Progenitor cell of endocrine pancreas (in vitro differentiated cells): ENCODE data around the gene HAUS8. TPM values are rescaled to one million over a fixed set of nuclear protein-coding genes. Genes with fewer than 3 reads are reported as not detected.
A peak's percentile ranks its signal among the peaks of the same experiment; 100 is the strongest.

Source experiments
- DNase-seq: peaks from one replicate; pipeline ENCODE4 v3.0.0; 2021; ENCODE audit warnings: low spot score; ENCODE audit not compliant: unreplicated experiment
- H3K27ac Mint-ChIP-seq: 2 replicates; pipeline ENCODE4 v1.8.0; 2021; ENCODE audit warnings: mild to moderate bottlenecking, moderate library complexity, mixed read lengths
- H3K27me3 Mint-ChIP-seq: 2 replicates; pipeline ENCODE4 v1.8.0; 2021; ENCODE audit warnings: mixed read lengths
- H3K36me3 Mint-ChIP-seq: 2 replicates; pipeline ENCODE4 v1.8.0; 2022; ENCODE audit warnings: mixed read lengths; ENCODE audit not compliant: insufficient read depth
- H3K4me1 Mint-ChIP-seq: 2 replicates; pipeline ENCODE4 v1.8.0; 2021; ENCODE audit warnings: low read depth, mixed read lengths
- H3K4me3 Mint-ChIP-seq: 2 replicates; pipeline ENCODE4 v1.8.0; 2021; ENCODE audit warnings: low read depth, mild to moderate bottlenecking, moderate library complexity, mixed read lengths
- H3K9me3 Mint-ChIP-seq: 2 replicates; pipeline ENCODE4 v1.8.0; 2021; ENCODE audit warnings: low read depth, mixed read lengths
- CTCF ChIP-seq: fragments of 200-600 bp; sonication (generic); IDR thresholded peaks from one replicate; pipeline ENCODE4 v1.5.0; 2021; ENCODE audit warnings: antibody characterized with exemption, mild to moderate bottlenecking; ENCODE audit not compliant: unreplicated experiment
- total RNA-seq: library from RNA; stranded (reverse); gene quantifications from 2 replicates; pipeline ENCODE4 v1.2.1, GENCODE V29; 2021

The HAUS8 gene
- total RNA-seq, 1 donor from 2014 or later: 17.7 TPM

- H3K27ac Mint-ChIP-seq: no peak overlapping the region
- H3K4me1 Mint-ChIP-seq: peaks cover 5% of the 10 kb centered on the region
- no peak overlapping the region for H3K4me3 Mint-ChIP-seq
- peaks cover 9% of the 10 kb centered on the region for H3K36me3 Mint-ChIP-seq
- no peak for TF ChIP-seq CTCF
- H3K9me3 Mint-ChIP-seq: peaks cover 2% of the 10 kb centered on the region
- H3K27me3 Mint-ChIP-seq: no peaks in the 10 kb centered on the region
- no peak for DNase-seq
Observed at GRCh38 chr19:17092696-17093095, 17.4 kb upstream of the HAUS8 start.

GRCh38 chr19:17091758-17092333 lies 16.6 kb upstream of the HAUS8 start:
- TF ChIP-seq CTCF: no peak
- no peak overlapping the region for H3K4me3 Mint-ChIP-seq
- H3K9me3 Mint-ChIP-seq: peaks cover 2% of the 10 kb centered on the region
- H3K4me1 Mint-ChIP-seq: peaks cover 2% of the 10 kb centered on the region
- no peaks in the 10 kb centered on the region for H3K27me3 Mint-ChIP-seq
- H3K27ac Mint-ChIP-seq: no peak overlapping the region
- DNase-seq: no peak
- H3K36me3 Mint-ChIP-seq: peaks cover 9% of the 10 kb centered on the region

- DNase-seq: no peak
- Mint-ChIP-seq H3K4me3 (no peak overlapping the region), H3K9me3 (peaks cover 2% of the 10 kb centered on the region), H3K36me3 (peaks cover 9% of the 10 kb centered on the region), H3K4me1 (peaks cover 2% of the 10 kb centered on the region), H3K27me3 (no peaks in the 10 kb centered on the region), H3K27ac (no peak overlapping the region)
- TF ChIP-seq CTCF: no peak
Observed at GRCh38 chr19:17090583-17090982, 15.3 kb upstream of the HAUS8 start.

GRCh38 chr19:17088552-17088951 lies 13.3 kb upstream of the HAUS8 start:
- H3K9me3 Mint-ChIP-seq: no peaks in the 10 kb centered on the region

GRCh38 chr19:17086834-17087233 lies 11.6 kb upstream of the HAUS8 start:
- Mint-ChIP-seq H3K27ac (peak overlapping the region; percentile 17), H3K36me3 (peaks cover 5% of the 10 kb centered on the region), H3K4me3 (no peak overlapping the region), H3K4me1 (peaks cover 2% of the 10 kb centered on the region), H3K9me3 (no peaks in the 10 kb centered on the region), H3K27me3 (no peaks in the 10 kb centered on the region)
- no peak for TF ChIP-seq CTCF
- DNase-seq: no peak

More at GRCh38 chr19:17088552-17088951, 13.3 kb upstream of the HAUS8 start:
- no peak for DNase-seq
- peaks cover 5% of the 10 kb centered on the region for H3K36me3 Mint-ChIP-seq
- TF ChIP-seq CTCF: no peak
- H3K4me3 Mint-ChIP-seq: no peak overlapping the region
- H3K4me1 Mint-ChIP-seq: peaks cover 2% of the 10 kb centered on the region
- H3K27me3 Mint-ChIP-seq: no peaks in the 10 kb centered on the region
- peak overlapping the region; percentile 19 for H3K27ac Mint-ChIP-seq
